Stomach (tissue), 4 donors: ENCODE data around the gene SRI.

ENCODE experiments used
- CTCF ChIP-seq, 7 experiments: fragments of 450-650 bp in 4 of 7; fragments of 200-600 bp in 3 of 7; sonication (generic) in 3 of 7; IDR thresholded peaks; one replicate each; pipeline ENCODE4 v1.5.1; 2016 to 2019; ENCODE audit warnings: antibody characterized with exemption in 7 of 7, control low read depth in 2 of 7, mild to moderate bottlenecking in 1 of 7
- EP300 ChIP-seq: sonication (generic); formaldehyde crosslinking; IDR thresholded peaks from one replicate; pipeline ENCODE4 v1.6.1; 2017; ENCODE audit warnings: antibody characterized with exemption
- POLR2A ChIP-seq, 4 donors: fragments of 450-650 bp; IDR thresholded peaks; one replicate each; pipeline ENCODE4 v1.6.1; 2016; ENCODE audit warnings: antibody characterized with exemption in 4 of 4, control low read depth in 2 of 4, mild to moderate bottlenecking in 1 of 4, moderate library complexity in 1 of 4
- POLR2AphosphoS5 ChIP-seq, 3 donors: sonication (generic); formaldehyde crosslinking; IDR thresholded peaks; one replicate each; pipeline ENCODE4 v1.6.1; 2016; ENCODE audit warnings: antibody characterized with exemption in 3 of 3

- TF ChIP-seq POLR2AphosphoS5 (IDR thresholded peaks at IDR 0.05) (no peak), CTCF (IDR thresholded peaks at IDR 0.05) (no peak), POLR2A (IDR thresholded peaks at IDR 0.05) (no peak), EP300 (no peak)
Observed at GRCh38 chr7:88205179-88205578, 14.7 kb downstream of the SRI start.
